Measurements from ENCODE around the gene CCNG1. TPM values are rescaled to one million over a fixed set of nuclear protein-coding genes. Genes with fewer than 3 reads are reported as not detected.
"Not testable (repeated sequence)": the region's sequence is repeated elsewhere in the genome, so short reads cannot be mapped to it uniquely, and the experiment has no call there.

The CCNG1 gene
- total RNA-seq, 1 experiment from 2014 or later, result 70.0 TPM

- POLR2A ChIA-PET (ENCODE audit: unreplicated experiment), result no interaction called here
- Histone ChIP-seq H3K79me2 (ENCODE audit: low read length) (no peaks in the 10 kb centered on the region), H4K20me1 (ENCODE audit: low read length) (no peaks in the 10 kb centered on the region), H3K27ac (ENCODE audit: low read length) (no peak overlapping the region), H3K27me3 (ENCODE audit: low read length) (no peaks in the 10 kb centered on the region), H3K9me3 (ENCODE audit: low read length) (no peaks in the 10 kb centered on the region), H3K9ac (ENCODE audit: low read length) (no peak overlapping the region), H3K36me3 (ENCODE audit: low read depth, low read length) (no peaks in the 10 kb centered on the region), H3K4me1 (ENCODE audit: insufficient read depth, low read length) (no peaks in the 10 kb centered on the region), H3K9me2 (replicated peaks; ENCODE audit: low read length) (no peaks in the 10 kb centered on the region), H3K4me2 (ENCODE audit: low read length) (no peak overlapping the region), H3K4me3 (ENCODE audit: low read length) (no peak overlapping the region), H2AFZ (ENCODE audit: low read length) (no peak overlapping the region), H3F3A (ENCODE audit: low read length, unreplicated experiment) (no peaks in the 10 kb centered on the region)
- DNase-seq (no peak), ATAC-seq (no peak)
- no TSS peak for BruUV-seq (replicated peaks)
- CTCF ChIA-PET, result no interaction called here
- no peak for TF ChIP-seq CTCF (conservative IDR thresholded peaks at IDR 0.05; ENCODE audit: low read depth, low read length)
- TF ChIP-seq EZH2phosphoT487 (IDR thresholded peaks at IDR 0.05; ENCODE audit: borderline replicate concordance, low read length), result no peak
- TF ChIP-seq EZH2 (IDR thresholded peaks at IDR 0.05; ENCODE audit: low read length, unreplicated experiment), result no peak
- intact Hi-C loops (cut with micrococcal nuclease), result no loop called here
Measured at GRCh38 chr5:163424836-163425235, 12.6 kb upstream of the CCNG1 start.

GRCh38 chr5:163426128-163426527, 11.3 kb upstream of the CCNG1 start:
- H3F3A ChIP-seq (ENCODE audit: low read length, unreplicated experiment); H4K20me1 ChIP-seq (ENCODE audit: low read length); intact Hi-C loops (cut with micrococcal nuclease); H3K27me3 ChIP-seq (ENCODE audit: low read length); POLR2A ChIA-PET (ENCODE audit: unreplicated experiment); H3K4me2 ChIP-seq (ENCODE audit: low read length); H2AFZ ChIP-seq (ENCODE audit: low read length); H3K4me1 ChIP-seq (ENCODE audit: insufficient read depth, low read length); CTCF ChIA-PET; H3K36me3 ChIP-seq (ENCODE audit: low read depth, low read length); H3K27ac ChIP-seq (ENCODE audit: low read length); H3K9me3 ChIP-seq (ENCODE audit: low read length); H3K9me2 ChIP-seq (replicated peaks; ENCODE audit: low read length); H3K79me2 ChIP-seq (ENCODE audit: low read length); BruUV-seq (replicated peaks); H3K4me3 ChIP-seq (ENCODE audit: low read length); H3K9ac ChIP-seq (ENCODE audit: low read length); DNase-seq; ATAC-seq: not testable (repeated sequence)

- no peaks in the 10 kb centered on the region for H4K20me1 ChIP-seq (ENCODE audit: low read length)
- no peak overlapping the region for H3K4me2 ChIP-seq (ENCODE audit: low read length)
- no peaks in the 10 kb centered on the region for H3K27me3 ChIP-seq (ENCODE audit: low read length)
- peaks cover 13% of the 10 kb centered on the region; the same call in 1 of the 2 replicates for H3K4me1 ChIP-seq (ENCODE audit: insufficient read depth, low read length)
- H3F3A ChIP-seq (ENCODE audit: low read length, unreplicated experiment), result no peaks in the 10 kb centered on the region
- no peak for TF ChIP-seq EZH2 (IDR thresholded peaks at IDR 0.05; ENCODE audit: low read length, unreplicated experiment)
- TF ChIP-seq EZH2phosphoT487 (IDR thresholded peaks at IDR 0.05; ENCODE audit: borderline replicate concordance, low read length), result no peak
- TF ChIP-seq CTCF (conservative IDR thresholded peaks at IDR 0.05; ENCODE audit: low read depth, low read length), result no peak
- no peak overlapping the region for H3K27ac ChIP-seq (ENCODE audit: low read length)
- CTCF ChIA-PET, result no interaction called here
- H3K9me3 ChIP-seq (ENCODE audit: low read length), result no peaks in the 10 kb centered on the region
- DNase-seq (no peak), ATAC-seq (no peak)
- no peak overlapping the region for H2AFZ ChIP-seq (ENCODE audit: low read length)
- no peaks in the 10 kb centered on the region for H3K9me2 ChIP-seq (replicated peaks; ENCODE audit: low read length)
- H3K4me3 ChIP-seq (ENCODE audit: low read length), result no peak overlapping the region
- POLR2A ChIA-PET (ENCODE audit: unreplicated experiment), result no interaction called here
- no peak overlapping the region for H3K9ac ChIP-seq (ENCODE audit: low read length)
- intact Hi-C loops (cut with micrococcal nuclease), result no loop called here
- H3K36me3 ChIP-seq (ENCODE audit: low read depth, low read length), result no peaks in the 10 kb centered on the region
- no TSS peak for BruUV-seq (replicated peaks)
- H3K79me2 ChIP-seq (ENCODE audit: low read length), result peaks cover 1% of the 10 kb centered on the region
Measured at GRCh38 chr5:163432544-163432943, 4.9 kb upstream of the CCNG1 start.
